Epithelial cell of prostate (primary cell): ENCODE data around the gene NEIL1.
A peak's percentile ranks its signal among the peaks of the same experiment; 100 is the strongest.
"Not testable (repeated sequence)": the region's sequence is repeated elsewhere in the genome, so short reads cannot be mapped to it uniquely, and the experiment has no call there.

Experiments used
- DNase-seq: peaks from one replicate; pipeline ENCODE4 v3.0.0-alpha.2; 2011; ENCODE audit warnings: low read depth, low spot score
- H3K27ac ChIP-seq: fragments of 450-650 bp; 2 replicates; pipeline ENCODE4 v1.5.1; 2017; ENCODE audit warnings: mild to moderate bottlenecking

The NEIL1 gene

DNA sequence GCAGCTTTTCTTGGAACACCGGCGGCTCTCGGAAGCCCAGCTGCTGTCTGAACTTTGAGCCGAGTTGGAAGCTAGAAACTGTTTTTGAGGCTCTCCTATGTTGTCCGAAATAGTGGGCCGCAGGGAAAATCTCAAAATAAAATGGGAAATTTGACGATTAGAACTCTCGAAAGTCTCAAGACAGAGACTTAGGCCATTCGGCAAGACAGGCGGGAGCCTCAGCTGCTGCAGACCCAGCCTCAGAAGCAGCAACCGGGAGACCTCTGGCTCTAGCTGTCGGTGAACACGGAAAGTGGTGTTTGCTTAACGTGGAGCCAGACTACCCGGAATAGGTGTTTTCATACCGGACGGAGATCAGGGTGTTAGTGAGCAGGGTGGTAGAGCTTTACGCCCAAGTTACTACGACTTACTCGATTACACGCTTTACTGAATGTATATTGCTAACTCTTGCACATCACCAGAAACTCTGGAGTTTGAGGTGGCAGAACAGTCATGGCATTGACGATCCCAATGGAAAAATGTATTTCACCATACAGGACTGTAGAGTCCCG is 21.9 kb downstream of the NEIL1 start:
- peak overlapping the region; percentile 96 for H3K27ac ChIP-seq
- no peak for DNase-seq

DNA sequence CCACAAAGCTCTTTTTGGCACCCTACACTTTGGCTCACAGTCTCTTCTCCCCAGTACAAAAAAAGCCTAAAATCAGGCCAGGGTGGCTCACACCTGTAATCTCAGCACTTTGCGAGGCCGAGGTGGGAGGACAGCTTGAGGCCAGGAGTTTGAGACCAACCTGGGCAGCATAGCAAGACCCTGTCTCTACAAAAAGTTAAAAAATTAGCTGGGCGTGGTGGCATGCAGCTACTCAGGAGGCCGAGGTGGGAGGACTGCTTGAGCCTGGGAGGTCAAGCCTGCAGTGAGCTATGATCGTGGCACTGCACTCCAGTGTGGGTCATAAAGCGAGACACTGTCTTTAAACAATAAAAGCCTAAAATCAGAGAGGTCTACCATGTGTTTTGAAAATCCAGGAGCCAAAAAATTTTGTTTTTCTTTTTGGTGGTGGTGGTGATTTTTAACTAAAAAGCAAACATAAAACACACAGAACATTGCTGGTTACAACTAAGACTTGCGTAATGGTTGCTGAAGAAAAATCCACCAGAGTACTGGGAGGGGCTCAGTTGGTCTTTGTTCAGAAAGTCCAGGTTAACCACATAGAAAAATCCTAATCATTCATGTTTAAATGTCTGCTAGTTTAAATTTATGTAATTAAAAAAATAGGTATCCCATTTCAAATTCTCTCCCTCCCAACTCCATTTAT is 23.2 kb downstream of the NEIL1 start:
- peak overlapping the region; percentile 96 for H3K27ac ChIP-seq
- no peak for DNase-seq

- DNase-seq: peak; percentile 16
- H3K27ac ChIP-seq: peak overlapping the region; percentile 65
These were observed 24.6 kb downstream of the NEIL1 start for GRCh38 chr15:75371486-75371885.

GRCh38 chr15:75371901-75372688 is 25.3 kb downstream of the NEIL1 start:
- peak overlapping the region; percentile 65 for H3K27ac ChIP-seq
- DNase-seq: no peak

DNA sequence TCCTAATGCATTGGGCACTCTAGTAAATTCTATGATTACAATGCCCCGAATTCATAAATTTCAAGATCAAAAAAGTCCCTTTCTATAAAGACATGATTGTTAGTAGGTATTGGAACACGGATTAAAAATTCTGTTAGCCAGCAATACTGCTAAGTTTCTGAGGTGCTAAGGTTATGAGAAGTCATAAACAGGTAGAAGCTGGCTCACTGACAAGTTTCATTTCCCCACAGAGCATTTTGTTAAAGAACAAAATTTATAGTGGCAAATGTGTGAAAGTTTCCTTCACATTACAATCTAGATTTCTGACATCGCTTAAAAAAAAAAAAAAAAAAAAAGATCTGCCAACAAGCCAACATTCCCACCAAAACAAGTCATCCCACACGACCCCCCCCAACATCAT is 33.9 kb downstream of the NEIL1 start:
- DNase-seq: no peak
- H3K27ac ChIP-seq: no peak overlapping the region

DNA sequence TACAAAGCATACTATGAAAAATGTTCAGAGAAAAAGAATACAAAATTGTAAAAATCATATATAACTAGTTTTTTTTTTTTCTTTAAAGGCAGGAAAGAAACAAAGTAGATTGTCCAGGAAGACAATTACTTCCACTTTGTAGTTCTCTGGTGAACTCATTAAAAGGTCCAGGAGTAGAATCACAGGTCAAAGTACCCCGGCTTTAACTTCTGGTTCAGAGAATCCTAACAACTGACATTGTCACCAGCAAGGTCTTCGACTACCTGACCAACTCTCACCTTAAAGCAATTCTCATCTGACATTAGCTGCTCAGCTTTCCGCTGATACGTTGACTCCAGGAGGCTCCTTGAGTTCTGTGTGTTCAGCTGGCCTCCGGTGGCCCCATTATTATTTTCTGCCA is 37.1 kb downstream of the NEIL1 start:
- DNase-seq, H3K27ac ChIP-seq: not testable (repeated sequence)

DNA sequence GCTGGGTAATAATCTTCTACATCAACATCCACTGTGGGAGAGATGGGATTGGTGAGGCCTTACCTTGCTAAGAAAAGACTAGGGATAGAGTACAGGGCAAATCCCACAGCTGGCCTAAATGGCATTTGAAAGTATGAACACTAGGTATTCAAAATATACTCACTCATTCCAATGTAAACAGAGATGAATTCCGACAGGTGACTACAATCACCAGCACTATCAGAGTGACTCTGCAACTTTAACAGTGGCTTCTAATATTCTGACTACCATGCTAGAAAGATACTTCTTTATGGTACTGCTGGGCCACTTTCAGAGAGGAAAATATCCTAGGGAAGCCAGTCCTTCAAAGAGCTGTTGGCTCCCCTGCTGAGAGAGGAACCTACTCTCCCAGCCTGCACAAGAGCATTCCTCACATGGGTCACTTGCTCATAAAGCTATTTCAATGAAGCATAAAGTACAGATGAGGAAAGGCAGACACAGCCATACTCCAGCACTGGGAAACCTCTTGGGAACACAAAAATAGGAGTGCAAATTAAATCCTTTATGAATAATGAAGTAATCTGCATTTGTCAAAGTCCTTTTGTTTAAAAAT is 43.0 kb downstream of the NEIL1 start:
- no peak for DNase-seq
- H3K27ac ChIP-seq: no peak overlapping the region

GRCh38 chr15:75397494-75397893 is 50.7 kb downstream of the NEIL1 start:
- H3K27ac ChIP-seq: no peak overlapping the region

GRCh38 chr15:75403892-75404291 is 57.1 kb downstream of the NEIL1 start:
- no peak for DNase-seq
- H3K27ac ChIP-seq: no peak overlapping the region

More at GRCh38 chr15:75397494-75397893, 50.7 kb downstream of the NEIL1 start:
- DNase-seq: no peak
